Endothelial cell of umbilical vein (primary cell): ENCODE results near the gene CCNK. TPM values are rescaled to one million over a fixed set of nuclear protein-coding genes. Genes with fewer than 3 reads are reported as not detected.

Experiments used
- BruUV-seq: library from RNA; stranded (reverse); fragments of 400-500 nt; replicated peaks from 2 replicates; lab custom pipeline; 2021; lab: Mats Ljungman, UMichigan
- CTCF ChIA-PET: fragments of 300-600, 350-600 bp; sonication (Branson Sonifier 250); formaldehyde crosslinking; loops from one replicate; lab custom pipeline; 2021; ENCODE audit warnings: antibody characterized with exemption, inconsistent platforms; lab: Charles Lee
- POLR2A ChIA-PET: fragments of 300-600, 350-600 bp; sonication (Branson Sonifier 250); formaldehyde crosslinking; loops from one replicate; lab custom pipeline; 2021; ENCODE audit warnings: antibody characterized with exemption, inconsistent platforms; lab: Charles Lee
- DNase-seq: peaks from one replicate; pipeline ENCODE4 v3.0.0-alpha.2; 2011; ENCODE audit warnings: low read depth, low spot score
- FAIRE-seq: peaks from 2 replicates; lab custom pipeline; 2011; peaks lifted over from hg19 to GRCh38; lab: Jason Lieb, UNC
- H2AFZ ChIP-seq: 2 replicates; pipeline ENCODE4 v1.6.0; 2012; ENCODE audit warnings: low read depth, low read length, control low read depth, inconsistent platforms
- H3K27ac ChIP-seq: 2 replicates; pipeline ENCODE4 v1.5.1; 2011; ENCODE audit warnings: low read depth, mild to moderate bottlenecking, control low read depth, low read length, moderate library complexity; ENCODE audit not compliant: insufficient read depth
- H3K27me3 ChIP-seq, 2 experiments: 2 replicates each; pipeline versions ENCODE4 v1.6.0 to v1.6.1; 2011; ENCODE audit warnings: low read length in 2 of 2, mixed read lengths in 1 of 2; ENCODE audit not compliant: control insufficient read depth in 2 of 2, insufficient read depth in 2 of 2
- H3K36me3 ChIP-seq, 2 experiments: 2 replicates in 1 of 2; 3 replicates in 1 of 2; pipeline ENCODE4 v1.5.1; 2011; ENCODE audit warnings: low read length in 2 of 2, mild to moderate bottlenecking in 1 of 2, moderate library complexity in 1 of 2; ENCODE audit not compliant: control insufficient read depth in 2 of 2, insufficient read depth in 2 of 2; ENCODE audit errors: extremely low read depth in 1 of 2
- H3K4me1 ChIP-seq: 3 replicates; pipeline ENCODE4 v1.5.1; 2011; ENCODE audit warnings: mild to moderate bottlenecking, low read length; ENCODE audit not compliant: control insufficient read depth, insufficient read depth; ENCODE audit errors: extremely low read depth
- H3K4me2 ChIP-seq: 2 replicates; pipeline ENCODE4 v1.6.1; 2011; ENCODE audit warnings: low read length, control low read depth, mixed read lengths; ENCODE audit not compliant: insufficient read depth
- H3K4me3 ChIP-seq, 3 experiments: fragments of 200-600 bp in 1 of 3; sonication (generic), shearing (Covaris generic) in 1 of 3; replicated peaks in 1 of 3; 2 replicates each; pipeline ENCODE4 v1.5.1; 2011 to 2016; ENCODE audit warnings: control low read depth in 3 of 3, low read length in 3 of 3, mild to moderate bottlenecking in 2 of 3, inconsistent platforms in 1 of 3, low read depth in 1 of 3, moderate library complexity in 1 of 3; ENCODE audit not compliant: insufficient read depth in 1 of 3
- H3K79me2 ChIP-seq: 2 replicates; pipeline ENCODE4 v1.6.0; 2012; ENCODE audit warnings: low read length, inconsistent platforms; ENCODE audit not compliant: control insufficient read depth, insufficient read depth
- H3K9ac ChIP-seq: replicated peaks from 2 replicates; pipeline ENCODE3; 2011; ENCODE audit warnings: low read length, control low read depth; ENCODE audit not compliant: insufficient read depth; ENCODE audit errors: extremely low read depth
- H3K9me1 ChIP-seq: replicated peaks from 3 replicates; pipeline ENCODE4 v1.6.0; 2011; ENCODE audit warnings: mild to moderate bottlenecking, low read length; ENCODE audit not compliant: control insufficient read depth, insufficient read depth; ENCODE audit errors: extremely low read depth
- H3K9me3 ChIP-seq: replicated peaks from 2 replicates; pipeline ENCODE4 v1.5.1; 2012; ENCODE audit warnings: low read length, inconsistent platforms; ENCODE audit not compliant: control insufficient read depth, insufficient read depth
- H4K20me1 ChIP-seq: replicated peaks from 2 replicates; pipeline ENCODE3; 2011; ENCODE audit warnings: mild to moderate bottlenecking, low read length; ENCODE audit not compliant: control insufficient read depth, insufficient read depth; ENCODE audit errors: extremely low read depth
- CTCF ChIP-seq, 2 donors: IDR thresholded peaks; 1 replicate in 1 of 2; 2 replicates in 1 of 2; pipeline ENCODE4 v1.5.1; 2011; ENCODE audit warnings: low read length in 2 of 2, mild to moderate bottlenecking in 2 of 2, moderate library complexity in 2 of 2, control low read depth in 1 of 2, inconsistent platforms in 1 of 2, low read depth in 1 of 2; ENCODE audit not compliant: insufficient read depth in 1 of 2; ENCODE audit errors: extremely low read depth in 1 of 2
- EZH2 ChIP-seq: IDR thresholded peaks from 2 replicates; pipeline ENCODE4 v1.6.1; 2012; ENCODE audit warnings: borderline replicate concordance, low read depth, mild to moderate bottlenecking, moderate library complexity, low read length, inconsistent platforms; ENCODE audit not compliant: severe bottlenecking
- FOS ChIP-seq: IDR thresholded peaks from 2 replicates; pipeline ENCODE4 v1.6.1; 2011; ENCODE audit warnings: mild to moderate bottlenecking, low read length, moderate library complexity, borderline replicate concordance; ENCODE audit not compliant: insufficient read depth
- GATA2 ChIP-seq: IDR thresholded peaks from 2 replicates; pipeline ENCODE4 v1.7.0; 2011; ENCODE audit warnings: low read depth, mild to moderate bottlenecking, moderate library complexity, mixed read lengths, low read length; ENCODE audit not compliant: insufficient read length, insufficient read depth
- JUN ChIP-seq: IDR thresholded peaks from 2 replicates; pipeline ENCODE4 v1.6.1; 2011; ENCODE audit warnings: borderline replicate concordance, low read depth; ENCODE audit not compliant: insufficient read length, insufficient read depth
- MAX ChIP-seq: IDR thresholded peaks from 2 replicates; pipeline ENCODE4 v1.6.1; 2011; ENCODE audit not compliant: insufficient read depth, insufficient read length
- MYC ChIP-seq: IDR thresholded peaks from one replicate; pipeline ENCODE4 v1.6.1; 2011; ENCODE audit warnings: mild to moderate bottlenecking, low read depth, low read length
- POLR2A ChIP-seq: IDR thresholded peaks from 2 replicates; pipeline ENCODE4 v1.6.1; 2012; ENCODE audit warnings: low read depth, mild to moderate bottlenecking, control low read depth, low read length
- POLR2AphosphoS5 ChIP-seq: IDR thresholded peaks from 2 replicates; pipeline ENCODE4 v1.6.1; 2012; ENCODE audit warnings: low read depth, mild to moderate bottlenecking, control low read depth, low read length, moderate library complexity; ENCODE audit not compliant: insufficient read depth
- dilution Hi-C: fragments of 300-500 bp; cut with MboI; formaldehyde crosslinking; loops from one replicate; pipeline ENCODE4 v1.15.0; 2019; ENCODE audit warnings: low sequenced_read_pairs; ENCODE audit not compliant: extremely low pct_ligation_motif_present
- intact Hi-C: fragments of 100-400 bp; cut with micrococcal nuclease; formaldehyde crosslinking; loops from one replicate; pipeline ENCODE4 v1.10.0; 2022
- polyA plus RNA-seq, 4 experiments: library from polyadenylated mRNA; depleted of rRNA in 3 of 4; stranded (reverse) in 3 of 4; unstranded in 1 of 4; fragments of >200 nt; gene quantifications; 2 replicates each; pipeline versions ENCODE4 v1.2.1 to v1.2.3, GENCODE V29; 2011 to 2012; ENCODE audit warnings: missing spikeins in 1 of 4
- total RNA-seq: library from RNA; stranded (reverse); gene quantifications from 2 replicates; pipeline ENCODE4 v1.2.3, GENCODE V29; 2021

CCNK gene
- total and polyA plus RNA-seq, 2 donors (not counting 3 experiments of a cell fraction or from before 2014, with no cell fraction given) = 11.9 to 59.3 TPM

DNA sequence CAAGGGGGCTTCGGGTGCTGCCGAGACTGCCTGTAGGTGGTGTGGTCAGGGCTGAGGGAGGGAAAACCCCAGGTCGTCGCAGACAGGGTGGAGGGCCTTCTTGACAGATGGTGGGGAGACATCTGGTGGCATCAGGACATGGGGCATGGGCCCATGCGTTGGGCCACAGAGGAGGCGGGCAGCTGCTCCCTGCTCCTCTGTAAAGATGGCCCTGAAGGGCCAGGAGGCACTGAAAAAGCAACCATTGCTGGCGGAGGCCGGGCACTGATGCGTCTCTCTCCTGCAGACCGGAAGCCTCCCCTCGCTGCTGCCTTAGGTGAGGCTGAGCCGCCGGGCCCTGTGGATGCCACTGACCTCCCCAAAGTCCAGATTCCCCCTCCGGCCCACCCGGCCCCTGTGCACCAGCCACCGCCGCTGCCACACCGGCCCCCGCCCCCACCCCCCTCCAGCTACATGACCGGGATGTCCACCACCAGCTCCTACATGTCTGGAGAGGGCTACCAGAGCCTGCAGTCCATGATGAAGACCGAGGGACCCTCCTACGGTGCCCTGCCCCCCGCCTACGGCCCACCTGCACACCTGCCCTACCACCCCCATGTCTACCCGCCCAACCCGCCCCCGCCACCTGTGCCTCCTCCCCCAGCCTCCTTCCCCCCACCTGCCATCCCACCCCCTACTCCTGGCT is 28.8 kb downstream of the CCNK start:
- H3K9me1 ChIP-seq = no peaks in the 10 kb centered on the region
- no peaks in the 10 kb centered on the region for H3K9me3 ChIP-seq
- POLR2A ChIA-PET = no interaction called here
- intact Hi-C loops = no loop called here
- DNase-seq (no peak), FAIRE-seq (no peak)
- H3K27ac ChIP-seq = no peak overlapping the region
- no peaks in the 10 kb centered on the region for H4K20me1 ChIP-seq
- no TSS peak for BruUV-seq
- dilution Hi-C loops = no loop called here
- H3K79me2 ChIP-seq = no peaks in the 10 kb centered on the region
- H3K4me3 ChIP-seq = no peak overlapping the region
- H3K36me3 ChIP-seq = peaks cover 8 to 40% of the 10 kb centered on the region in 2 experiments
- no peak overlapping the region for H3K4me2 ChIP-seq
- no peak overlapping the region for H2AFZ ChIP-seq
- CTCF ChIA-PET = no interaction called here
- peaks cover 16% of the 10 kb centered on the region for H3K4me1 ChIP-seq
- TF ChIP-seq MAX = no peak
- TF ChIP-seq GATA2 = no peak
- no peak for TF ChIP-seq FOS
- TF ChIP-seq CTCF (IDR thresholded peaks at IDR 0.05; ENCODE audit: extremely low read depth in 1 of 2, insufficient read depth in 1 of 2, low read depth in 1 of 2, low read length in 2 of 2) = no peak
- TF ChIP-seq POLR2AphosphoS5 = no peak
- no peak for TF ChIP-seq JUN
- no peak for TF ChIP-seq POLR2A
- no peak for TF ChIP-seq MYC
- TF ChIP-seq EZH2 = no peak
- no peaks in the 10 kb centered on the region for H3K27me3 ChIP-seq
- no peak overlapping the region for H3K9ac ChIP-seq
